AG04450 (cell line): ENCODE results near the gene SLC39A11. TPM values are rescaled to one million over a fixed set of nuclear protein-coding genes. Genes with fewer than 3 reads are reported as not detected.
"Not testable (repeated sequence)": the region's sequence is repeated elsewhere in the genome, so short reads cannot be mapped to it uniquely, and the experiment has no call there.

Experiments
- CTCF ChIA-PET: fragments of 300-600, 350-600 bp; formaldehyde crosslinking; extraction: SDS; loops from one replicate; lab custom pipeline; 2022; ENCODE audit warnings: antibody characterized with exemption, inconsistent platforms; lab: Charles Lee
- POLR2A ChIA-PET: fragments of 350-600 bp; formaldehyde crosslinking; extraction: SDS; loops from one replicate; lab custom pipeline; 2021; ENCODE audit warnings: antibody characterized with exemption, inconsistent platforms; lab: Yijun Ruan, JAX
- DNase-seq: peaks from one replicate; pipeline ENCODE4 v3.0.0-alpha.2; 2011; ENCODE audit warnings: low read depth, low spot score
- H3K27ac ChIP-seq: one replicate; pipeline ENCODE4 v1.5.1; 2012; ENCODE audit warnings: low read depth, low read length, control low read depth
- H3K27me3 ChIP-seq: one replicate; pipeline ENCODE4 v1.6.0; 2012; ENCODE audit warnings: low read length; ENCODE audit not compliant: control insufficient read depth, insufficient read depth
- H3K4me3 ChIP-seq: 2 replicates; pipeline ENCODE4 v1.5.1; 2011; ENCODE audit warnings: mild to moderate bottlenecking, low read depth, low read length, control low read depth
- H3K9me3 ChIP-seq: 2 replicates; pipeline ENCODE4 v1.5.1; 2012; ENCODE audit warnings: low read length; ENCODE audit not compliant: control insufficient read depth, insufficient read depth
- polyA plus RNA-seq: library from polyadenylated mRNA; depleted of rRNA; stranded (reverse); fragments of >200 nt; gene quantifications from 2 replicates; pipeline ENCODE4 v1.2.3, GENCODE V29; 2011
- TF ChIP-seq, protein P1 (sequence below): IDR thresholded peaks from 2 replicates; pipeline ENCODE4 v1.5.1; 2011; ENCODE audit warnings: low read depth, low read length, control low read depth, inconsistent platforms

Gene SLC39A11
- polyA plus RNA-seq, 1 experiment = 18.0 TPM

- no peak for DNase-seq
- Histone ChIP-seq H3K9me3 (no peaks in the 10 kb centered on the region), H3K27ac (no peak overlapping the region), H3K27me3 (peaks cover 4% of the 10 kb centered on the region), H3K4me3 (no peak overlapping the region)
- TF ChIP-seq, protein P1, sequence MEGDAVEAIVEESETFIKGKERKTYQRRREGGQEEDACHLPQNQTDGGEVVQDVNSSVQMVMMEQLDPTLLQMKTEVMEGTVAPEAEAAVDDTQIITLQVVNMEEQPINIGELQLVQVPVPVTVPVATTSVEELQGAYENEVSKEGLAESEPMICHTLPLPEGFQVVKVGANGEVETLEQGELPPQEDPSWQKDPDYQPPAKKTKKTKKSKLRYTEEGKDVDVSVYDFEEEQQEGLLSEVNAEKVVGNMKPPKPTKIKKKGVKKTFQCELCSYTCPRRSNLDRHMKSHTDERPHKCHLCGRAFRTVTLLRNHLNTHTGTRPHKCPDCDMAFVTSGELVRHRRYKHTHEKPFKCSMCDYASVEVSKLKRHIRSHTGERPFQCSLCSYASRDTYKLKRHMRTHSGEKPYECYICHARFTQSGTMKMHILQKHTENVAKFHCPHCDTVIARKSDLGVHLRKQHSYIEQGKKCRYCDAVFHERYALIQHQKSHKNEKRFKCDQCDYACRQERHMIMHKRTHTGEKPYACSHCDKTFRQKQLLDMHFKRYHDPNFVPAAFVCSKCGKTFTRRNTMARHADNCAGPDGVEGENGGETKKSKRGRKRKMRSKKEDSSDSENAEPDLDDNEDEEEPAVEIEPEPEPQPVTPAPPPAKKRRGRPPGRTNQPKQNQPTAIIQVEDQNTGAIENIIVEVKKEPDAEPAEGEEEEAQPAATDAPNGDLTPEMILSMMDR = no peak
- ChIA-PET POLR2A (no interaction called here), CTCF (interaction anchor here (0.7 kb wide), 1 partner anchor 407 kb away, joined by 4 read pairs; no protein-coding TSS in a partner anchor)
Observed at GRCh38 chr17:73132085-73132492, 39.6 kb upstream of the SLC39A11 start.

GRCh38 chr17:73131439-73131838 lies 39.0 kb upstream of the SLC39A11 start:
- CTCF ChIA-PET = not testable (repeated sequence)

GRCh38 chr17:73130977-73131376 lies 38.5 kb upstream of the SLC39A11 start:
- CTCF ChIA-PET = no interaction called here
- Histone ChIP-seq H3K27ac (no peak overlapping the region), H3K27me3 (peaks cover 4% of the 10 kb centered on the region), H3K9me3 (no peaks in the 10 kb centered on the region), H3K4me3 (no peak overlapping the region)
- DNase-seq = no peak
- TF ChIP-seq, protein P1 = no peak
- POLR2A ChIA-PET = no interaction called here

More at GRCh38 chr17:73131439-73131838, 39.0 kb upstream of the SLC39A11 start:
- H3K4me3 ChIP-seq, H3K27ac ChIP-seq, H3K9me3 ChIP-seq, H3K27me3 ChIP-seq, DNase-seq, POLR2A ChIA-PET: not testable (repeated sequence)

GRCh38 chr17:73128496-73128895 lies 36.0 kb upstream of the SLC39A11 start:
- peaks cover 4% of the 10 kb centered on the region for H3K27me3 ChIP-seq
- no peaks in the 10 kb centered on the region for H3K9me3 ChIP-seq
- H3K27ac ChIP-seq = no peak overlapping the region
- ChIA-PET POLR2A (no interaction called here), CTCF (no interaction called here)
- no peak overlapping the region for H3K4me3 ChIP-seq
- TF ChIP-seq, protein P1 = no peak
- no peak for DNase-seq

DNA sequence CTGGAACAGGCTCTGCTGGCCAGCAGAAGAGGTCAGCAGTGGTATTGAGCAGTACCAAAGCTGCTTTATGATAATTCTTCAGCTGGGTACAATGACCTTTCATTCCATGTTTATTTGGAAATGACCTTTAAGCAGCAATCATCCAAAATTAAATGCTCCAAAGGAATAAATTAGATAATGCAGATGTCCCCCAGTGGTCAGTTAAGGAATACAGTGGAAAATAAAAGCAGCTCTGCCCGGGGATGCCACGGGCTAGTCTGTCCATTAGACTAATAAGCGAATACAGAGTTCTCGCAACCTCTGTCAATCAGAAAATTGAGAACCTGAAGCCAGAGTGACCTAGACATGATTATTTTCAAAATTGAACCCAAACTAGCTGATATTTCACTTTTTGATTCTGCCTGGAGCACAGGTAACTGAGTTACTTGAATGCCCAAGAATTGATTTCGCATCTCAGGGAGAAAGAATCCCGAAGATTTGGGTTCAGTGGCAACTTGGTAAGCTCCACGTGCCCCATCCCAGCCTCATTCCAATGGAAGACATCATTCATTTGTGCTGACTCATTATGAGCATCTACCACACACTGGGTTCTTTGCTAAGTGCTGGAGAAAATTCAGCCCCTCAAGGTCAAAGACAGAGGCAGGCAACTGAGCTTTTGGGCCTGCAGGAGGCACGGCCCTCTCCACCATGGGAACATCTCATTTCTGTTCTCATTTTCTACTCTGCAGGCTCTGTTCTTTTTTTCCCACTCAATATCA lies 34.4 kb upstream of the SLC39A11 start:
- DNase-seq = no peak
- TF ChIP-seq, protein P1 = peak; percentile 31
- ChIA-PET POLR2A (interaction anchor here (0.5 kb wide), 1 partner anchor 113 kb away, joined by 3 read pairs; no protein-coding TSS in a partner anchor), CTCF (interaction anchor here (0.8 to 1.8 kb wide), 3 partner anchors 13 to 401 kb away, joined by 3 to 7 read pairs (median 6); no protein-coding TSS in a partner anchor)
- Histone ChIP-seq H3K27ac (no peak overlapping the region), H3K27me3 (peaks cover 6% of the 10 kb centered on the region), H3K9me3 (no peaks in the 10 kb centered on the region), H3K4me3 (no peak overlapping the region)
